Smooth muscle cell (in vitro differentiated cells): Measurements from ENCODE around the gene TBX21. TPM values are rescaled to one million over a fixed set of nuclear protein-coding genes. Genes with fewer than 3 reads are reported as not detected.

Experiments
- DNase-seq: peaks from one replicate; lab custom pipeline; 2025; ENCODE audit not compliant: unreplicated experiment; lab: John Stamatoyannopoulos, UW
- H2AFZ ChIP-seq: fragments of 200-600 bp; sonication (generic); 2 replicates; pipeline ENCODE4 v1.6.0; 2016; ENCODE audit warnings: antibody characterized with exemption, low read depth, mild to moderate bottlenecking
- H3F3A ChIP-seq: fragments of 200-600 bp; sonication (generic); 2 replicates; pipeline ENCODE4 v1.6.0; 2017; ENCODE audit warnings: antibody characterized with exemption, low read depth
- H3K27ac ChIP-seq: fragments of 200-600 bp; sonication (generic); 2 replicates; pipeline ENCODE4 v1.5.1; 2016; ENCODE audit warnings: low read depth, mild to moderate bottlenecking
- H3K27me3 ChIP-seq: fragments of 200-600 bp; sonication (generic); 2 replicates; pipeline ENCODE4 v1.6.1; 2016; ENCODE audit warnings: low read depth, mild to moderate bottlenecking
- H3K36me3 ChIP-seq: fragments of 200-600 bp; sonication (generic); 2 replicates; pipeline ENCODE4 v1.5.1; 2016; ENCODE audit warnings: low read depth
- H3K4me1 ChIP-seq: fragments of 200-600 bp; sonication (generic); 2 replicates; pipeline ENCODE4 v1.5.1; 2016; ENCODE audit warnings: low read depth
- H3K4me2 ChIP-seq: fragments of 200-600 bp; sonication (generic); 2 replicates; pipeline ENCODE4 v1.6.0; 2016; ENCODE audit warnings: mild to moderate bottlenecking
- H3K4me3 ChIP-seq: fragments of 200-600 bp; sonication (generic); 2 replicates; pipeline ENCODE4 v1.5.1; 2016; ENCODE audit warnings: mild to moderate bottlenecking
- H3K79me2 ChIP-seq: fragments of 200-600 bp; sonication (generic); 2 replicates; pipeline ENCODE4 v1.6.0; 2016; ENCODE audit warnings: low read depth, mild to moderate bottlenecking
- H3K9ac ChIP-seq: fragments of 200-600 bp; sonication (generic); 2 replicates; pipeline ENCODE4 v1.6.0; 2016; ENCODE audit warnings: low read depth
- H3K9me3 ChIP-seq: fragments of 200-600 bp; sonication (generic); replicated peaks from 2 replicates; pipeline ENCODE4 v1.5.1; 2016; ENCODE audit warnings: low read depth
- H4K20me1 ChIP-seq: fragments of 200-600 bp; sonication (generic); 2 replicates; pipeline ENCODE4 v1.6.0; 2016; ENCODE audit warnings: low read depth
- WGBS: methylation state at CpG from one replicate; pipeline ENCODE4 v1.1.7; 2016; ENCODE audit warnings: low lambda C conversion rate; 5-methylcytosine and 5-hydroxymethylcytosine counted together
- polyA plus RNA-seq: library from polyadenylated mRNA; unstranded; fragments of >200 nt; fragmentation: Nextera tagmentation; extraction: Ambion mirVana; gene quantifications from 2 replicates; pipeline ENCODE4 v1.2.1, GENCODE V29; 2016
- total RNA-seq: library from RNA; depleted of rRNA; stranded (reverse); fragments of >200 nt; gene quantifications from 2 replicates; pipeline ENCODE4 v1.2.3, GENCODE V29; 2014
- TF ChIP-seq, protein P1 (sequence below): fragments of 200-600 bp; sonication (generic); IDR thresholded peaks from 2 replicates; pipeline ENCODE4 v1.5.1; 2017; ENCODE audit warnings: borderline replicate concordance, mild to moderate bottlenecking, antibody characterized with exemption; ENCODE audit not compliant: insufficient read depth, poor library complexity, severe bottlenecking

TBX21 gene
- total and polyA plus RNA-seq, 2 experiments from 2014 or later: not detected

DNA sequence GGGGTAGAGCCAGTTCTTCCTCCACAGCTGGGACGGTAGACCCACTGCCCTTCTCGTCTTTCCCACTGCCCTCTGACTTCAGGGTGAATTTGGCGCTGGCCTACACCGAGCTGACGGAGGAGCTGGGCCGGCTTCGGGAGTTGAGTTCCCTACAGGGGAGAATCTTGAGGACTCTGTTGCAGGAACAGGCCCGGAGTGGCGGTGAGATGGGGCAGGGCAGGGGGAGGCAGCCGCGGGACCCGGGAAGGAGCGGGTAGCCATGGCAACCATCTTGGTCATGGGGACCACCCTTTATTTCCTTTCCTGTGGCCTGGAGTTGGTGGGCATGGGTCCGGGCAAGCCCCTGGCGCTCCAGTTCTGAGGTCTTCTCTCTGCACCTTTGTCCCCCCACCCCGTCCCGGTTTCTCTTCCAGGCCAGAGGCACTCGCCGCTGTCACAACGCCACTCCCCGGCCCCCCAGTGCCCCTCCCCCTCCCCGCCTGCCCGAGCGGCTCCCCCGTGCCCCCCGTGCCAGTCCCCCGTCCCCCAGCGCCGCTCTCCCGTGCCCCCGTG lies 24.6 kb upstream of the TBX21 start:
- H3K27me3 ChIP-seq: no peaks in the 10 kb centered on the region
- TF ChIP-seq, protein P1, sequence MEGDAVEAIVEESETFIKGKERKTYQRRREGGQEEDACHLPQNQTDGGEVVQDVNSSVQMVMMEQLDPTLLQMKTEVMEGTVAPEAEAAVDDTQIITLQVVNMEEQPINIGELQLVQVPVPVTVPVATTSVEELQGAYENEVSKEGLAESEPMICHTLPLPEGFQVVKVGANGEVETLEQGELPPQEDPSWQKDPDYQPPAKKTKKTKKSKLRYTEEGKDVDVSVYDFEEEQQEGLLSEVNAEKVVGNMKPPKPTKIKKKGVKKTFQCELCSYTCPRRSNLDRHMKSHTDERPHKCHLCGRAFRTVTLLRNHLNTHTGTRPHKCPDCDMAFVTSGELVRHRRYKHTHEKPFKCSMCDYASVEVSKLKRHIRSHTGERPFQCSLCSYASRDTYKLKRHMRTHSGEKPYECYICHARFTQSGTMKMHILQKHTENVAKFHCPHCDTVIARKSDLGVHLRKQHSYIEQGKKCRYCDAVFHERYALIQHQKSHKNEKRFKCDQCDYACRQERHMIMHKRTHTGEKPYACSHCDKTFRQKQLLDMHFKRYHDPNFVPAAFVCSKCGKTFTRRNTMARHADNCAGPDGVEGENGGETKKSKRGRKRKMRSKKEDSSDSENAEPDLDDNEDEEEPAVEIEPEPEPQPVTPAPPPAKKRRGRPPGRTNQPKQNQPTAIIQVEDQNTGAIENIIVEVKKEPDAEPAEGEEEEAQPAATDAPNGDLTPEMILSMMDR: no peak
- H3K9me3 ChIP-seq: no peaks in the 10 kb centered on the region
- H3K4me3 ChIP-seq: no peak overlapping the region
- no peak overlapping the region for H3K9ac ChIP-seq
- H3K4me1 ChIP-seq: no peaks in the 10 kb centered on the region
- DNase-seq: no peak
- no peak overlapping the region for H2AFZ ChIP-seq
- H3K4me2 ChIP-seq: no peak overlapping the region
- H3K36me3 ChIP-seq: no peaks in the 10 kb centered on the region
- peaks cover 18% of the 10 kb centered on the region for H4K20me1 ChIP-seq
- WGBS: 70% methylated on average over 13 of the region's 31 CpGs
- H3F3A ChIP-seq: no peaks in the 10 kb centered on the region
- no peaks in the 10 kb centered on the region for H3K79me2 ChIP-seq
- H3K27ac ChIP-seq: no peak overlapping the region

DNA sequence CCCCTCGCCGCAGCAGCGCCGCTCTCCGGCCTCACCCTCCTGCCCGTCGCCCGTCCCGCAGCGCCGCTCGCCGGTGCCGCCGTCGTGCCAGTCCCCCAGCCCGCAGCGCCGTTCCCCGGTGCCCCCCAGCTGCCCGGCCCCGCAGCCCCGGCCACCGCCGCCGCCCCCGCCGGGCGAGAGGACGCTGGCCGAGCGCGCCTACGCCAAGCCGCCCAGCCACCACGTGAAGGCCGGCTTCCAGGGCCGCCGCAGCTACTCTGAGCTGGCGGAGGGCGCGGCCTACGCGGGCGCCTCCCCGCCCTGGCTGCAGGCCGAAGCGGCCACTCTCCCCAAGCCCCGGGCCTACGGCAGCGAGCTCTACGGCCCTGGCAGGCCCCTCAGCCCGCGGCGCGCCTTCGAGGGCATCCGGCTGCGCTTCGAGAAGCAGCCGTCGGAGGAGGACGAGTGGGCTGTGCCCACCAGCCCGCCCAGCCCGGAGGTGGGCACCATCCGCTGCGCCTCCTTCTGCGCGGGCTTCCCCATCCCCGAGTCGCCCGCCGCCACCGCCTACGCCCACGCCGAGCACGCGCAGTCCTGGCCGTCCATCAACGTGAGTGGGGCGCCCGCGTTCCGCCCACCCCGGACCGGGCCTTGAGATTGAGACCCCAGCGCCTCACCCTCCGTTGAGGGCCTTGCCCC lies 24.0 kb upstream of the TBX21 start:
- no peak overlapping the region for H3K4me3 ChIP-seq
- H3K27me3 ChIP-seq: peaks cover 3% of the 10 kb centered on the region
- WGBS: 64% methylated on average over 24 of the region's 89 CpGs
- no peaks in the 10 kb centered on the region for H3K9me3 ChIP-seq
- no peaks in the 10 kb centered on the region for H3K79me2 ChIP-seq
- H3K36me3 ChIP-seq: no peaks in the 10 kb centered on the region
- H3K4me1 ChIP-seq: no peaks in the 10 kb centered on the region
- H2AFZ ChIP-seq: no peak overlapping the region
- no peak overlapping the region for H3K9ac ChIP-seq
- no peaks in the 10 kb centered on the region for H3F3A ChIP-seq
- peaks cover 18% of the 10 kb centered on the region for H4K20me1 ChIP-seq
- DNase-seq: no peak
- TF ChIP-seq, protein P1: no peak
- H3K27ac ChIP-seq: no peak overlapping the region
- H3K4me2 ChIP-seq: no peak overlapping the region

DNA sequence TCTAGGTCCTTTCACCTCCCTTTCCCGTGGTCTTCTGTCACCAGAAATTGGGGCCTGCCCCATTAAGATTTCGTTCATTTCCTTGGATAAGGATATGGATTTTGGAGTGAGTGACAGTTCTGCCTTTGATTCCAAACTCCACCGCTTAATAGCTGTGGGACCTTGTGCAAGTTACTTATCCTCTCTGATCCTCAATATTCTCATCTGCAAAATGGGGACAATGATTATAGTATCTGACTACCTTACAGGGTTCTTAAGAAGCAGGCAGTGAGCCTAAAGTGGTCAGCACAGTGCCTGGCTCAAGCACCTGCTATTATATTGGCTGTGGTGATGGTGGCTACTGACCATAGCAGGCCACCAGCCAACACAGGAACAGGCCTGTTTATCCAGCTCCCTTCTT lies 23.4 kb upstream of the TBX21 start:
- no peak for DNase-seq
- Histone ChIP-seq H3K36me3 (no peaks in the 10 kb centered on the region), H3K27me3 (peaks cover 3% of the 10 kb centered on the region), H4K20me1 (peaks cover 18% of the 10 kb centered on the region), H3K79me2 (no peaks in the 10 kb centered on the region), H3K4me2 (no peak overlapping the region), H3K9me3 (no peaks in the 10 kb centered on the region), H3K4me1 (no peaks in the 10 kb centered on the region), H3F3A (no peaks in the 10 kb centered on the region), H3K9ac (no peak overlapping the region), H3K4me3 (no peak overlapping the region), H2AFZ (no peak overlapping the region), H3K27ac (no peak overlapping the region)
- 98% methylated on average over 3 of the region's 3 CpGs for WGBS
- TF ChIP-seq, protein P1: no peak
